RCC 7860 (cell line): ENCODE measurements around the gene SAG.
"Not testable (repeated sequence)": the region's sequence is repeated elsewhere in the genome, so short reads cannot be mapped to it uniquely, and the experiment has no call there.

Experiments used
- DNase-seq: peaks from one replicate; pipeline ENCODE4 v3.0.0-alpha.2; 2015; ENCODE audit warnings: low spot score
- FAIRE-seq: peaks from 2 replicates; lab custom pipeline; 2012; peaks lifted over from hg19 to GRCh38; lab: Jason Lieb, UNC

The SAG gene

GRCh38 chr2:233328922-233329321, 21.3 kb downstream of the SAG start:
- no peak for FAIRE-seq
- no peak for DNase-seq

GRCh38 chr2:233329489-233330135, 22.0 kb downstream of the SAG start:
- DNase-seq (peak; percentile 37), FAIRE-seq (no peak)

GRCh38 chr2:233331536-233331935, 23.9 kb downstream of the SAG start:
- DNase-seq: no peak
- no peak for FAIRE-seq

GRCh38 chr2:233332125-233332524, 24.5 kb downstream of the SAG start:
- FAIRE-seq (no peak), DNase-seq (no peak)

- FAIRE-seq: no peak
- DNase-seq: no peak
Observed at GRCh38 chr2:233334915-233335314, 27.3 kb downstream of the SAG start.

- DNase-seq, FAIRE-seq: not testable (repeated sequence)
Observed at GRCh38 chr2:233336091-233336490, 28.5 kb downstream of the SAG start.

- no peak for DNase-seq
- no peak for FAIRE-seq
Observed at GRCh38 chr2:233336541-233336940, 28.9 kb downstream of the SAG start.

GRCh38 chr2:233338046-233338445, 30.4 kb downstream of the SAG start:
- FAIRE-seq: no peak
- no peak for DNase-seq

GRCh38 chr2:233338812-233339368, 31.3 kb downstream of the SAG start:
- FAIRE-seq (no peak), DNase-seq (no peak)

GRCh38 chr2:233339427-233339826, 31.8 kb downstream of the SAG start:
- DNase-seq: no peak
- no peak for FAIRE-seq

GRCh38 chr2:233341296-233341695, 33.7 kb downstream of the SAG start:
- DNase-seq (no peak), FAIRE-seq (no peak)

- FAIRE-seq (no peak), DNase-seq (no peak)
Observed at GRCh38 chr2:233342301-233342700, 34.7 kb downstream of the SAG start.

GRCh38 chr2:233343171-233343705, 35.6 kb downstream of the SAG start:
- FAIRE-seq (no peak), DNase-seq (no peak)

GRCh38 chr2:233346376-233346775, 38.8 kb downstream of the SAG start:
- DNase-seq (no peak), FAIRE-seq (no peak)

GRCh38 chr2:233346930-233347329, 39.3 kb downstream of the SAG start:
- DNase-seq: no peak
- no peak for FAIRE-seq

- no peak for FAIRE-seq
Observed at GRCh38 chr2:233349005-233349998, 41.7 kb downstream of the SAG start.

GRCh38 chr2:233350708-233351107, 43.1 kb downstream of the SAG start:
- peak; percentile 96 for FAIRE-seq
- DNase-seq: peak; percentile 98

More at GRCh38 chr2:233349005-233349998, 41.7 kb downstream of the SAG start:
- no peak for DNase-seq

GRCh38 chr2:233351423-233351822, 43.8 kb downstream of the SAG start:
- DNase-seq (peak; percentile 81), FAIRE-seq (peak; percentile 83)

GRCh38 chr2:233352141-233352842, 44.7 kb downstream of the SAG start:
- DNase-seq: no peak
- FAIRE-seq: no peak

GRCh38 chr2:233353101-233353768, 45.6 kb downstream of the SAG start:
- FAIRE-seq (no peak), DNase-seq (no peak)
